Esophagus muscularis mucosa (tissue), 4 donors: Measurements from ENCODE around the gene HIBCH.
"Not testable (repeated sequence)": the region's sequence is repeated elsewhere in the genome, so short reads cannot be mapped to it uniquely, and the experiment has no call there.

Experiments
- EP300 ChIP-seq: sonication (generic); formaldehyde crosslinking; IDR thresholded peaks from one replicate; pipeline ENCODE4 v1.6.1; 2017; ENCODE audit warnings: antibody characterized with exemption
- POLR2A ChIP-seq: fragments of 450-650 bp; IDR thresholded peaks from one replicate; pipeline ENCODE4 v1.6.1; 2017; ENCODE audit warnings: antibody characterized with exemption, moderate library complexity, mild to moderate bottlenecking, low read depth
- POLR2AphosphoS5 ChIP-seq, 2 donors: sonication (generic); formaldehyde crosslinking; IDR thresholded peaks; one replicate each; pipeline ENCODE4 v1.6.1; 2017; ENCODE audit warnings: antibody characterized with exemption in 2 of 2
- TF ChIP-seq, protein P1 (sequence below), 3 experiments: fragments of 200-600 bp in 2 of 3; fragments of 450-650 bp in 1 of 3; sonication (generic) in 2 of 3; IDR thresholded peaks; one replicate each; pipeline ENCODE4 v1.5.1; 2017 to 2019; ENCODE audit warnings: antibody characterized with exemption in 3 of 3, mild to moderate bottlenecking in 2 of 3, moderate library complexity in 1 of 3

DNA sequence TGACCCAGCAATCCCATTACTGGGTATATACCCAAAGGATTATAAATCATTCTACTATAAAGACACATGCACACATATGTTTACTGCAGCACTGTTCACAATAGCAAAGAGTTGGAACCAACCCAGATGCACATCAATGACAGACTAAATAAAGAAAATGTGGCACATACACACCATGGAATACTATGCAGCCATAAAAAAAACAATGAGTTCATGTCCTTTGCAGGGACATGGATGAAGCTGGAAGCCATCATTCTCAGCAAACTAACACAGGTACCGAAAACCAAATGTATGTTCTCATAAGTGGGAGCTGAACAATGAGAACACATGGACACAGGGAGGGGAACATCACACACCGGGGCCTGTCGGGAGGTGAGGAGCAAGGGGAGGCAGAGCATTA is 49.9 kb downstream of the HIBCH start:
- not testable (repeated sequence) for TF ChIP-seq POLR2A; POLR2AphosphoS5 (IDR thresholded peaks at IDR 0.05); EP300
- TF ChIP-seq, protein P1, sequence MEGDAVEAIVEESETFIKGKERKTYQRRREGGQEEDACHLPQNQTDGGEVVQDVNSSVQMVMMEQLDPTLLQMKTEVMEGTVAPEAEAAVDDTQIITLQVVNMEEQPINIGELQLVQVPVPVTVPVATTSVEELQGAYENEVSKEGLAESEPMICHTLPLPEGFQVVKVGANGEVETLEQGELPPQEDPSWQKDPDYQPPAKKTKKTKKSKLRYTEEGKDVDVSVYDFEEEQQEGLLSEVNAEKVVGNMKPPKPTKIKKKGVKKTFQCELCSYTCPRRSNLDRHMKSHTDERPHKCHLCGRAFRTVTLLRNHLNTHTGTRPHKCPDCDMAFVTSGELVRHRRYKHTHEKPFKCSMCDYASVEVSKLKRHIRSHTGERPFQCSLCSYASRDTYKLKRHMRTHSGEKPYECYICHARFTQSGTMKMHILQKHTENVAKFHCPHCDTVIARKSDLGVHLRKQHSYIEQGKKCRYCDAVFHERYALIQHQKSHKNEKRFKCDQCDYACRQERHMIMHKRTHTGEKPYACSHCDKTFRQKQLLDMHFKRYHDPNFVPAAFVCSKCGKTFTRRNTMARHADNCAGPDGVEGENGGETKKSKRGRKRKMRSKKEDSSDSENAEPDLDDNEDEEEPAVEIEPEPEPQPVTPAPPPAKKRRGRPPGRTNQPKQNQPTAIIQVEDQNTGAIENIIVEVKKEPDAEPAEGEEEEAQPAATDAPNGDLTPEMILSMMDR (IDR thresholded peaks at IDR 0.05), result not testable (repeated sequence)
